H1 (cell line): ENCODE data around the gene C19orf25.

Experiments used
- CEBPB ChIP-seq: IDR thresholded peaks from 2 replicates; pipeline ENCODE4 v1.6.1; 2012; ENCODE audit warnings: low read depth, low read length
- CHD1 ChIP-seq: IDR thresholded peaks from 2 replicates; pipeline ENCODE4 v1.6.1; 2012; ENCODE audit warnings: low read depth, low read length, improper control_type of control experiment
- GABPA ChIP-seq: IDR thresholded peaks from 2 replicates; pipeline ENCODE4 v1.6.1; 2011; ENCODE audit warnings: mild to moderate bottlenecking, low read length, moderate library complexity, borderline replicate concordance; ENCODE audit not compliant: insufficient read depth
- MAX ChIP-seq: IDR thresholded peaks from 2 replicates; pipeline ENCODE4 v1.6.1; 2012; ENCODE audit warnings: inconsistent platforms
- POLR2A ChIP-seq, 2 experiments: IDR thresholded peaks; 1 replicate in 1 of 2; 2 replicates in 1 of 2; pipeline ENCODE4 v1.6.1; 2011; ENCODE audit warnings: low read depth in 2 of 2, low read length in 2 of 2, mild to moderate bottlenecking in 2 of 2; ENCODE audit errors: control extremely low read depth in 1 of 2
- POLR2AphosphoS5 ChIP-seq: IDR thresholded peaks from 2 replicates; pipeline ENCODE4 v1.6.1; 2011; ENCODE audit warnings: low read depth, low read length
- SIN3A ChIP-seq, 2 experiments: IDR thresholded peaks in 1 of 2; conservative IDR thresholded peaks in 1 of 2; 2 replicates each; pipeline ENCODE4 v1.6.1; 2011 to 2012; ENCODE audit warnings: low read length in 2 of 2, improper control_type of control experiment in 1 of 2, low read depth in 1 of 2, mild to moderate bottlenecking in 1 of 2
- SRF ChIP-seq: IDR thresholded peaks from 2 replicates; pipeline ENCODE4 v1.6.1; 2011; ENCODE audit warnings: mild to moderate bottlenecking, low read depth, low read length, moderate library complexity
- TF ChIP-seq, protein P1 (sequence below): IDR thresholded peaks from 2 replicates; pipeline ENCODE4 v1.6.1; 2011; ENCODE audit warnings: low read length, improper control_type of control experiment
- TF ChIP-seq, protein P2 (sequence below), 3 experiments: IDR thresholded peaks; 1 replicate in 2 of 3; 2 replicates in 1 of 3; pipeline versions ENCODE4 v1.5.1 to v1.6.1; 2011; ENCODE audit warnings: low read length in 3 of 3, mild to moderate bottlenecking in 3 of 3, inconsistent platforms in 2 of 3, low read depth in 1 of 3, moderate library complexity in 1 of 3; ENCODE audit not compliant: insufficient read depth in 1 of 3; ENCODE audit errors: control extremely low read depth in 1 of 3

- TF ChIP-seq POLR2A (IDR thresholded peaks at IDR 0.05; ENCODE audit: control extremely low read depth in 1 of 2, low read depth in 2 of 2, low read length in 2 of 2), result no peak
- no peak for TF ChIP-seq SRF
- TF ChIP-seq, protein P1, sequence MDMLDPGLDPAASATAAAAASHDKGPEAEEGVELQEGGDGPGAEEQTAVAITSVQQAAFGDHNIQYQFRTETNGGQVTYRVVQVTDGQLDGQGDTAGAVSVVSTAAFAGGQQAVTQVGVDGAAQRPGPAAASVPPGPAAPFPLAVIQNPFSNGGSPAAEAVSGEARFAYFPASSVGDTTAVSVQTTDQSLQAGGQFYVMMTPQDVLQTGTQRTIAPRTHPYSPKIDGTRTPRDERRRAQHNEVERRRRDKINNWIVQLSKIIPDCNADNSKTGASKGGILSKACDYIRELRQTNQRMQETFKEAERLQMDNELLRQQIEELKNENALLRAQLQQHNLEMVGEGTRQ, result no peak
- peak; percentile 8; the same call in 1 of the 2 replicates for TF ChIP-seq MAX
- no peak for TF ChIP-seq SIN3A (conservative IDR thresholded peaks at IDR 0.05 in 1 of 2, IDR thresholded peaks at IDR 0.05 in 1 of 2; ENCODE audit: low read depth in 1 of 2, low read length in 2 of 2)
- TF ChIP-seq GABPA, result no peak
- TF ChIP-seq CEBPB, result no peak
- TF ChIP-seq, protein P2, sequence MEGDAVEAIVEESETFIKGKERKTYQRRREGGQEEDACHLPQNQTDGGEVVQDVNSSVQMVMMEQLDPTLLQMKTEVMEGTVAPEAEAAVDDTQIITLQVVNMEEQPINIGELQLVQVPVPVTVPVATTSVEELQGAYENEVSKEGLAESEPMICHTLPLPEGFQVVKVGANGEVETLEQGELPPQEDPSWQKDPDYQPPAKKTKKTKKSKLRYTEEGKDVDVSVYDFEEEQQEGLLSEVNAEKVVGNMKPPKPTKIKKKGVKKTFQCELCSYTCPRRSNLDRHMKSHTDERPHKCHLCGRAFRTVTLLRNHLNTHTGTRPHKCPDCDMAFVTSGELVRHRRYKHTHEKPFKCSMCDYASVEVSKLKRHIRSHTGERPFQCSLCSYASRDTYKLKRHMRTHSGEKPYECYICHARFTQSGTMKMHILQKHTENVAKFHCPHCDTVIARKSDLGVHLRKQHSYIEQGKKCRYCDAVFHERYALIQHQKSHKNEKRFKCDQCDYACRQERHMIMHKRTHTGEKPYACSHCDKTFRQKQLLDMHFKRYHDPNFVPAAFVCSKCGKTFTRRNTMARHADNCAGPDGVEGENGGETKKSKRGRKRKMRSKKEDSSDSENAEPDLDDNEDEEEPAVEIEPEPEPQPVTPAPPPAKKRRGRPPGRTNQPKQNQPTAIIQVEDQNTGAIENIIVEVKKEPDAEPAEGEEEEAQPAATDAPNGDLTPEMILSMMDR (IDR thresholded peaks at IDR 0.05; ENCODE audit: control extremely low read depth in 1 of 3, insufficient read depth in 1 of 3, low read depth in 1 of 3, low read length in 3 of 3), result no peak
- TF ChIP-seq CHD1, result no peak
- no peak for TF ChIP-seq POLR2AphosphoS5
Observed at GRCh38 chr19:1466018-1466460, 13.0 kb downstream of the C19orf25 start.
